MM.1S (cell line): ENCODE results near the gene CFAP54.

ENCODE experiments used
- DNase-seq: peaks from one replicate; pipeline ENCODE4 v3.0.0-alpha.2; 2015
- H2AFZ ChIP-seq: fragments of 300-600 bp; sonication (generic); 2 replicates; pipeline ENCODE4 v1.6.0; 2016; ENCODE audit warnings: antibody characterized with exemption, low read length
- H3F3A ChIP-seq: fragments of 300-600 bp; sonication (generic); 2 replicates; pipeline ENCODE4 v1.6.1; 2016; ENCODE audit warnings: mild to moderate bottlenecking, antibody characterized with exemption, low read length, moderate library complexity, mixed read lengths; ENCODE audit not compliant: insufficient read depth
- H3K27ac ChIP-seq: fragments of 300-600 bp; sonication (generic); 2 replicates; pipeline ENCODE4 v1.5.1; 2016; ENCODE audit warnings: mild to moderate bottlenecking, low read length
- H3K27me3 ChIP-seq: fragments of 300-600 bp; sonication (generic); replicated peaks from 2 replicates; pipeline ENCODE4 v1.6.0; 2016; ENCODE audit warnings: low read length; ENCODE audit not compliant: insufficient read depth
- H3K36me3 ChIP-seq: fragments of 300-600 bp; sonication (generic); replicated peaks from 2 replicates; pipeline ENCODE4 v1.6.1; 2016; ENCODE audit warnings: mild to moderate bottlenecking, low read length, mixed read lengths; ENCODE audit not compliant: insufficient read depth
- H3K4me1 ChIP-seq: fragments of 300-600 bp; sonication (generic); 2 replicates; pipeline ENCODE4 v1.6.1; 2016; ENCODE audit warnings: low read length, mixed read lengths
- H3K4me2 ChIP-seq: fragments of 300-600 bp; sonication (generic); 2 replicates; pipeline ENCODE4 v1.6.0; 2016; ENCODE audit warnings: low read depth, low read length
- H3K4me3 ChIP-seq: fragments of 300-600 bp; sonication (generic); 2 replicates; pipeline ENCODE4 v1.5.1; 2016; ENCODE audit warnings: low read length, mixed read lengths
- H3K79me2 ChIP-seq: fragments of 300-600 bp; sonication (generic); 2 replicates; pipeline ENCODE4 v1.6.1; 2016; ENCODE audit warnings: mixed run types, low read length, mixed read lengths
- H3K9ac ChIP-seq: fragments of 300-600 bp; sonication (generic); 2 replicates; pipeline ENCODE4 v1.6.1; 2016; ENCODE audit warnings: low read length, mixed read lengths
- H3K9me2 ChIP-seq: fragments of 300-600 bp; sonication (generic); replicated peaks from 2 replicates; pipeline ENCODE4 v1.6.1; 2016; ENCODE audit warnings: mild to moderate bottlenecking, low read length, mixed read lengths; ENCODE audit not compliant: insufficient read depth
- H3K9me3 ChIP-seq: fragments of 300-600 bp; sonication (generic); replicated peaks from 2 replicates; pipeline ENCODE4 v1.6.1; 2016; ENCODE audit warnings: mild to moderate bottlenecking, low read length, mixed read lengths; ENCODE audit not compliant: insufficient read depth
- H4K20me1 ChIP-seq: fragments of 300-600 bp; sonication (generic); 2 replicates; pipeline ENCODE4 v1.6.1; 2016; ENCODE audit warnings: mild to moderate bottlenecking, low read length, moderate library complexity, mixed read lengths; ENCODE audit not compliant: insufficient read depth
- EZH2 ChIP-seq: fragments of 300-600 bp; sonication (generic); optimal IDR thresholded peaks from 2 replicates; pipeline ENCODE3; 2017; ENCODE audit warnings: low read depth, mild to moderate bottlenecking, antibody characterized with exemption, low read length, mixed read lengths
- EZH2phosphoT487 ChIP-seq: fragments of 300-600 bp; sonication (generic); IDR thresholded peaks from 2 replicates; pipeline ENCODE4 v1.6.1; 2018; ENCODE audit warnings: antibody characterized with exemption, low read length
- TF ChIP-seq, protein P1 (sequence below): fragments of 300-600 bp; sonication (generic); IDR thresholded peaks from 2 replicates; pipeline ENCODE4 v1.5.1; 2016; ENCODE audit warnings: antibody characterized with exemption, low read length, mixed read lengths

CFAP54 gene

DNA sequence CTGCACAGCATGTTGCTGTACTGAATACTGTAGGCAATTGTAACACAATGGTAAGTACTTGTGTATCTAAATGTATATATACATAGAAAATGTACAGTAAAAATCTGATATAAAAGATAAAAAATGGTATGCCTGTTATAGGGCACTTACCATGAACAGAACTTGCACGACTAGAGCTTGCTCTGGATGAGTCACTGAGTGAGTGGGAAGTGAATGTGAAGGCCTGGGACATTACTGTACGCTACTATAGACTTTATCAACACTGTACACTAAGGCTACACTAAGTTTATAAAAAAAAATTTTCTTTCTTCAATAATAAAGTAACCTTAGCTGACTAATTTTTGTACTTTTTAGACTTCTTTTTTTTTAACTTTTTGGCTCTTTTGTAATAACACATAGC lies 393.5 kb downstream of the CFAP54 start:
- H3K9me2 ChIP-seq: no peaks in the 10 kb centered on the region
- no peaks in the 10 kb centered on the region for H3F3A ChIP-seq
- no peak overlapping the region for H3K4me3 ChIP-seq
- H3K4me1 ChIP-seq: no peaks in the 10 kb centered on the region
- DNase-seq: no peak
- H3K79me2 ChIP-seq: no peaks in the 10 kb centered on the region
- H3K9ac ChIP-seq: no peak overlapping the region
- TF ChIP-seq EZH2phosphoT487 (no peak), EZH2 (no peak)
- TF ChIP-seq, protein P1, sequence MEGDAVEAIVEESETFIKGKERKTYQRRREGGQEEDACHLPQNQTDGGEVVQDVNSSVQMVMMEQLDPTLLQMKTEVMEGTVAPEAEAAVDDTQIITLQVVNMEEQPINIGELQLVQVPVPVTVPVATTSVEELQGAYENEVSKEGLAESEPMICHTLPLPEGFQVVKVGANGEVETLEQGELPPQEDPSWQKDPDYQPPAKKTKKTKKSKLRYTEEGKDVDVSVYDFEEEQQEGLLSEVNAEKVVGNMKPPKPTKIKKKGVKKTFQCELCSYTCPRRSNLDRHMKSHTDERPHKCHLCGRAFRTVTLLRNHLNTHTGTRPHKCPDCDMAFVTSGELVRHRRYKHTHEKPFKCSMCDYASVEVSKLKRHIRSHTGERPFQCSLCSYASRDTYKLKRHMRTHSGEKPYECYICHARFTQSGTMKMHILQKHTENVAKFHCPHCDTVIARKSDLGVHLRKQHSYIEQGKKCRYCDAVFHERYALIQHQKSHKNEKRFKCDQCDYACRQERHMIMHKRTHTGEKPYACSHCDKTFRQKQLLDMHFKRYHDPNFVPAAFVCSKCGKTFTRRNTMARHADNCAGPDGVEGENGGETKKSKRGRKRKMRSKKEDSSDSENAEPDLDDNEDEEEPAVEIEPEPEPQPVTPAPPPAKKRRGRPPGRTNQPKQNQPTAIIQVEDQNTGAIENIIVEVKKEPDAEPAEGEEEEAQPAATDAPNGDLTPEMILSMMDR: no peak
- H3K4me2 ChIP-seq: no peak overlapping the region
- no peak overlapping the region for H2AFZ ChIP-seq
- no peak overlapping the region for H3K27ac ChIP-seq
- no peaks in the 10 kb centered on the region for H3K27me3 ChIP-seq
- no peaks in the 10 kb centered on the region for H3K36me3 ChIP-seq
- H4K20me1 ChIP-seq: no peaks in the 10 kb centered on the region
- no peaks in the 10 kb centered on the region for H3K9me3 ChIP-seq

DNA sequence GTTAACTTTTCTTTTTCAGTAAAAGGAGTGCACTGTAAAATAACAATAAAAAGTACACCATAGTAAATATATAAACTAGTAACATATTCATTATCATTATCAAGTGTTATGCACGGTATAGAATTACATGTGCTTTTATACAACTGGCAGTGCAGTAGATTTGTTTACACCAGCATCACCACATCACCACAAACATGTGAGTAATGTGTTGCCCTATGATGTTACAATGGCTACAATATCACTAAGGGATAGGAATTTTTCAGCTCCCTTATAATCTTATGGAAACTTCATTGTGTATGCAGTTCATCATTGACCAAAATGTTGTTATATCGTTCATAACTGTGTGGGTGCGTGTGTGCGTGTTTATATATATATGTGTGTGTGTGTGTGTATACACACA lies 394.2 kb downstream of the CFAP54 start:
- Histone ChIP-seq H2AFZ (no peak overlapping the region), H3K27me3 (no peaks in the 10 kb centered on the region), H3K4me3 (no peak overlapping the region), H3K4me2 (no peak overlapping the region), H3K9ac (no peak overlapping the region), H3F3A (no peaks in the 10 kb centered on the region), H3K36me3 (no peaks in the 10 kb centered on the region), H3K9me2 (no peaks in the 10 kb centered on the region), H3K9me3 (no peaks in the 10 kb centered on the region), H3K4me1 (no peaks in the 10 kb centered on the region), H3K27ac (no peak overlapping the region), H3K79me2 (no peaks in the 10 kb centered on the region), H4K20me1 (no peaks in the 10 kb centered on the region)
- TF ChIP-seq, protein P1: no peak
- TF ChIP-seq EZH2phosphoT487 (no peak), EZH2 (no peak)
- no peak for DNase-seq

- no peaks in the 10 kb centered on the region for H3K9me2 ChIP-seq
- no peak for DNase-seq
- no peak for TF ChIP-seq EZH2
- TF ChIP-seq, protein P1: no peak
- no peak for TF ChIP-seq EZH2phosphoT487
- H3K9me3 ChIP-seq: no peaks in the 10 kb centered on the region
- no peak overlapping the region for H3K4me3 ChIP-seq
- no peaks in the 10 kb centered on the region for H3F3A ChIP-seq
- no peak overlapping the region for H3K4me2 ChIP-seq
- no peaks in the 10 kb centered on the region for H4K20me1 ChIP-seq
- H3K27ac ChIP-seq: no peak overlapping the region
- no peak overlapping the region for H2AFZ ChIP-seq
- no peaks in the 10 kb centered on the region for H3K36me3 ChIP-seq
- H3K79me2 ChIP-seq: no peaks in the 10 kb centered on the region
- no peaks in the 10 kb centered on the region for H3K4me1 ChIP-seq
- no peak overlapping the region for H3K9ac ChIP-seq
- H3K27me3 ChIP-seq: no peaks in the 10 kb centered on the region
These were observed 397.8 kb downstream of the CFAP54 start for GRCh38 chr12:96886998-96887677.
